HG03097 (cell line): ENCODE data around the gene EP400.

Source experiments
- ATAC-seq: cut with Tn5 transposase; IDR thresholded peaks from one replicate; pipeline ENCODE4 v1.9.1; 2021; ENCODE audit not compliant: unreplicated experiment, low FRiP score

Gene EP400

DNA sequence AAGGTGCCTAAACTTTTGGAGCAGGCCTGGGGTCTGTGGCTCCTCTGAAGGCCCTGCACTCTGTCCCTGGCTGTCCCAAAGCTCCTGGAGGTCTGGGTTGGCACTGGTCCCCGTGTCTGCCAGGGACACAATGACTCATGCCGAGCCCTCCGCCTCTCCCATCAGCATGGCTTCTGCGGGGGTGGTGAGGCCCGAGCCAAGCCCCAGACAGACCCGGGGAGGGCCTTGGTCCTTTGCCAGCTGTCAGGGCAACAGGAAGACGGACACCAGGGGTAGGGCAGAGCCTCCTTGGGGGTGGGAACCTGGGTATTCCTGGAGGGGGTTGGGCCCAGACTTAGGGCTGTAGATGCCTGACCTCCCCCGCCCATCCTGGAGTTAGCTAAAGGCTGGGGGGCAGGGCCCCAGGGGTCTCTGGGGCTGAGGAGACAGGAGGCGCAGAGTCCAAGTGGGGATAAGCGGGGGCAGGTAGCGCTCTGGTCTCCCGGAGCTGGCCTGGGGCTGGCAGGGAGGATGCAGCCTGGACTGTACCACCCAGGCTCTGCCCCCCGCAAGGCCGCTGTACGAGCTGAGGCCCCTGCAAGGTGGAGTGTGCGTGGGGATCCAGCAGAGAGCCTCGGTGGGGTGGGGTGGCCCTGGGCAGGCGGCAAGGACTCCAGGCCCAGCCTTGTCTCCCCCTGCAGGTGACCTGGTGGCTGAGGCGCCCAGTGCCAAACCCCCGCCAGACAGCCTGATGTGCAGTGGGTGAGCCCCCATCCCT is 37.0 kb upstream of the EP400 start:
- no peak for ATAC-seq

DNA sequence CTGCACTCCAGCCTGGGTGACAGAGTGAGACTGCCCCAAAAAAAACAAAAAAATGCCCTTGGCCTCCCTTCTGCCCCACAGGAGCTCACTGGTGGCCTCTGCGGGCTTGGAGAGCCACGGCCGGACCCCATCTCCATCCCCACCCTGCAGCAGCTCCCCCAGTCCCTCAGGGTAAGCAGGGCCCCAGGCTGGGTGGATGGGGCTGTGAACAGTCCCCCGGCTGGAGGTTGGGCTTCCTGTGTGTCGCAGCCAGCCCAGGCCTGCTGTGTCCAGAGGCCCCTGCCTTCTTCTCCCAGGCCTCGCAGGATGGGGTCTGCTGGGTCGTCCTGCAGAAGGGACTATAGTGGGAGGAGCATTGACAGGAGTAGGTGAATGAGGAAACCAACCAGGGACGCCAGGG is 36.1 kb upstream of the EP400 start:
- ATAC-seq: no peak

DNA sequence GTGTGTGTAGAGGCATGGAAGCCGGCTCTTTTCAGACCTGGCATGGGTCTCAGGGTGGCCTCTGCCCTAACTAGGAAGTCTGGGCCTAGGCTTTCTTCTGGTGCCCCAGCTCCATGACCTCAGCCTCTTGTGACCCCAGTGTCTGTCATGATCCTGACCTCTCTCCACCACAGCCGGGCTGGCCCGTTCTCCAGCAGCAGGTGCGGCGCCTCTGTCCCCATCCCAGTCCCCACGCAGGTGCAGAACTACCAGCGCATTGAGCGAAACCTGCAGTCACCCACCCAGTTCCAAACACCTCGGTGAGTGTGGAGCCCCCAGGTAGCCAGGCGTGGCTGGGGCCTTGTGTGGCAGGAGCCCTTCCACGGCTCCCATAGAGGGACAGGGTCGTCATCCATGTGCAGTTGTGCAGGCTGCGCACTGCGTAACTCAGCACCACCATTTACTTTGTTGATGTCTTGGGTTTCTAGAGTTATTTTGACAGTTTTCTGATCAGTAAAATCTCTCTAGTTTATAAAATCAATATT is 35.5 kb upstream of the EP400 start:
- ATAC-seq: no peak

GRCh38 chr12:131915000-131915689 is 34.6 kb upstream of the EP400 start:
- ATAC-seq: no peak

DNA sequence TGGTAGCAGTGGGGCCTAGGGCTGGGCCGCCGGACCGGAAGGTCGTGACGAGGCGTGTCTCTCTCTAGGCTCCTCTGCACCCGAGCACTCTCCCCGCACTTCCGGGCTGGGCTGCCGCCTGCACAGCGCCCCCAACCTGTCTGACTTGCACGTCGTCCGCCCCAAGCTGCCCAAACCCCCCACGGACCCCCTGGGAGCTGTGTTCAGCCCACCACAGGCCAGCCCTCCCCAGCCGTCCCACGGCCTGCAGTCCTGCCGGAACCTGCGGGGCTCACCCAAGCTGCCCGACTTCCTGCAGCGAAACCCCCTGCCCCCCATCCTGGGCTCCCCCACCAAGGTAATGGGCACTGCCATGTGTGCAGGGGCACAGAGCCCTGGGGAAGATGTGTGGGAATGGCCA is 33.9 kb upstream of the EP400 start:
- no peak for ATAC-seq

DNA sequence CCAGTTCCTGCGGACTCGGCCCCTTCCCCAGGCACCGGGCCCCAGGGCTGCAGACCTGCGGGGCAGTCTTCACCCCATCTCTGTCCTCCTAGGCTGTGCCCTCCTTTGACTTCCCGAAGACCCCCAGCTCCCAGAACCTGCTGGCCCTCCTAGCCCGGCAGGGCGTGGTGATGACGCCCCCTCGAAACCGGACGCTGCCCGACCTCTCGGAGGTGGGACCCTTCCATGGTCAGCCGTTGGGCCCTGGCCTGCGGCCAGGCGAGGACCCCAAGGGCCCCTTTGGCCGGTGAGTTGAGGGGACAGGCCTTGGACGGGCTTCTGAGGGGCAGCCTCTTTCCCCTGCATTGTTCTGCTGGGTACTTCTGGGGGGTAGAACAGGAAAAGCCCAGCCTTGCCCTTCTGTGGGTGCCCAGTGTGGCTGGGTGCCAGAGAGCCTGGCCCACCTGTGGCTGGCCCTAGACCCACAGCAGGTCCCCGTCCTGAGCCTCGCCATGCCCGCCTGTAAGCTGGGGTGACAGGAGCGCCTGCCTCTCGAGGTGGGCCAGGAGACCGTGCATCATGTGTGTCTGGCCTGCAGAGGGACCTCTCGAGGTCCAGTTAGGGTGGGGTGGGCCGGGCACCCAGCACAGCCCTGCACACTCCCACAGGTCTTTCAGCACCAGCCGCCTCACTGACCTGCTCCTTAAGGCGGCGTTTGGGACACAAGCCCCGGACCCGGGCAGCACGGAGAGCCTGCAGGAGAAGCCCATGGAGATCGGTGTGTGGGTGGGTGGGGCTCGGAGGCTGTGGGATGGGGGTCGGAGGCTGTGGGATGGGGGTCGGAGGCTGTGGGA is 33.2 kb upstream of the EP400 start:
- no peak for ATAC-seq

GRCh38 chr12:131917139-131917710 is 32.5 kb upstream of the EP400 start:
- no peak for ATAC-seq

DNA sequence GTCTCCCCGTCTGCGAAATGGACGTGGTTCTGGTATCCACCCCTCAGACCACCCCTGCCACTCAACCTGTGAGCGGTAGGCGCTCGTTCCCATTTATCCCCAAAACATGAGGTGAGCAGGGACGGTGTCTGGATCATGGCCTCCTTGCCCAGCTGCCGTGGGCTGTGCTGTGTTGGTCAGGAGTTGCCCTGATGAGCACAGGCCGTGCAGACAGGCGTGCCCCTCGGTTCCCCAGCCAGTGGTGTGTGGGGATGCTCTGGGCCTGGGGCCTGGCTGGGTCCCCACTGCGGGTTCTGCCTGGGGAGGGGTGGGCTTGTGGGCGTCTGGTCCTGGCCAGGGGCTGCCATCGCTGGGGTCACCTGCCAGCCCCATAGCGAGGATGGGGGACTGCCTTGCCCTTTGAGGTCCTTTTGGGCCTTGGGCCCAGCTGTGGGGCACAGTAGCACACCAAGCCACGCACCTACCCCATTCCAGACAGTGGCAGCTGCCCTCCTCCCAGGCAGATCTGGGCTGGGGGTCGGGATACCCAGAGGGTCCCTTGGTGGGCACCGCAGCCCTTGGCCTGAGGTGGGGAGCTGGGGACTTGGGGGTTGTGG is 31.9 kb upstream of the EP400 start:
- ATAC-seq: no peak

- ATAC-seq: no peak
Measured at GRCh38 chr12:131918311-131919050, 31.3 kb upstream of the EP400 start.

DNA sequence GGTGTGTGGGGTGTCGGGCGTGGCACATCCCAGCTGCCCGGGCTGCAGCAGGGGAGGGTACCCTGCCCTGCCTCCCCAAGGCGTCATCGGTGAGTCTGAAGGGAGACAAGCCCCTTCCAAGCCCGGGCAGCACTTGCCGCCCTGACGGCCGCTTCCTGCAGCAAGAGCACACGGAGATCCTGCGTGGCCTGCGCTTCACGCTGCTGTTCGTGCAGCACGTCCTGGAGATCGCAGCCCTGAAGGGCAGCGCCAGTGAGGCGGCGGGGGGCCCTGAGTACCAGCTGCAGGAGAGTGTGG is 30.7 kb upstream of the EP400 start:
- ATAC-seq: no peak

- ATAC-seq: no peak
Measured at GRCh38 chr12:131919366-131920156, 30.2 kb upstream of the EP400 start.

DNA sequence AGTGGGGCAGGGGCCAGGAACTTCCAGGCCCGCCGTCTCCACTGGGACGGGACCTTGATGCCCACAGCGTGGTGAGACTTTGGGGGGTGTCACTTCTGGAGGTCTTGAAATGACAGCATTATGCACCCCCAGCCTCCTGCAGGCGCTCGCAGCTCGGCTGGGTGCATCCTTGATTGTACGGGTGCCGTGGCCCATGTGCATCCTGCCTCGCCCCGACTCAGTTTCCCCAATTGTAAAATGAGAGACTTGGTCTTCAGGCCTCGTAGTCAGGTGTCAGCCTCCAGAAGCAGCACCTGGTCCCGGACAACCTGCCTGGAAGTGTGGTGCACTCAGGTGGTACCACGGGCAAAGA is 29.6 kb upstream of the EP400 start:
- ATAC-seq: no peak

DNA sequence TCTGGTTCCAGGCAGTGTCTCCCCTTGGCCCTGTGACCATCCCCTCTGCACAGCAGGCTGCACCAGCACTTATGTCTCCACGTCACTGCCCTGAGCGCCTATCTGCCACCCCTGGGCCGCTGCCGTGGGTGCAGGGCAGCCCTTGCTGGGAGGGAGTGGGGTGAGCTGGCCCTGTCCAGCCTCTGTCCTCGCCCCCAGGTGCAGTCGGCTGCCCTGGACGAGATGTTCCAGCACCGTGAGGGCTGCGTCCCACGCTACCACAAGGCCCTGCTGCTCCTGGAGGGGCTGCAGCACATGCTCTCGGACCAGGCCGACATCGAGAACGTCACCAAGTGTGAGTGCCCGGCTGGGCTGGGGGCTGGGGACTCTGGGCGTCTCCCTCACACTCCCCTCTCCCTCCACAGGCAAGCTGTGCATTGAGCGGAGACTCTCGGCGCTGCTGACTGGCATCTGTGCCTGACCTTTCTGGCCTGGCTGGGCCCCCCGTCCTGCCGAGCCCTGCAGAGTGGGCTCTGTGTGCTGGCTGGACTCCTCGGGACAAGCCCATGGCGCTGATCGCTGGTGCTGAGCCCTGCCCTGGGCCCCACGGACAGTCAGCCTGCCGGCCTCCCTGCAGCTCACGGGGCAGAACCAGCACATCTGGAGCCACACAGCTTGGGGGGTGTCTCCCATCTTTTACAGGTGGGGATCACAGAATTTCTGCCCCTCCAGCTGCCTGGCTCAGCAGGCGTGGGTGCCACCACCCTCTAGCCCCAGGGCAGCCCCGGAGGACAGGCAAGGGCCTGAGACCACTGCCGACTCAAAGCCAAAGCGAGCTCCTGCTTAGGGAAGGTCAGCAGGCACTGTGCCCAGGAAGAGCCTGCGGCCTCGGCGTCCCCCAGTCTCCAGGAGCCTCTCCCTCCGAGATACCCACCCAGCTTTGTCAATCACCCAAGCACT is 28.6 kb upstream of the EP400 start:
- ATAC-seq: no peak

DNA sequence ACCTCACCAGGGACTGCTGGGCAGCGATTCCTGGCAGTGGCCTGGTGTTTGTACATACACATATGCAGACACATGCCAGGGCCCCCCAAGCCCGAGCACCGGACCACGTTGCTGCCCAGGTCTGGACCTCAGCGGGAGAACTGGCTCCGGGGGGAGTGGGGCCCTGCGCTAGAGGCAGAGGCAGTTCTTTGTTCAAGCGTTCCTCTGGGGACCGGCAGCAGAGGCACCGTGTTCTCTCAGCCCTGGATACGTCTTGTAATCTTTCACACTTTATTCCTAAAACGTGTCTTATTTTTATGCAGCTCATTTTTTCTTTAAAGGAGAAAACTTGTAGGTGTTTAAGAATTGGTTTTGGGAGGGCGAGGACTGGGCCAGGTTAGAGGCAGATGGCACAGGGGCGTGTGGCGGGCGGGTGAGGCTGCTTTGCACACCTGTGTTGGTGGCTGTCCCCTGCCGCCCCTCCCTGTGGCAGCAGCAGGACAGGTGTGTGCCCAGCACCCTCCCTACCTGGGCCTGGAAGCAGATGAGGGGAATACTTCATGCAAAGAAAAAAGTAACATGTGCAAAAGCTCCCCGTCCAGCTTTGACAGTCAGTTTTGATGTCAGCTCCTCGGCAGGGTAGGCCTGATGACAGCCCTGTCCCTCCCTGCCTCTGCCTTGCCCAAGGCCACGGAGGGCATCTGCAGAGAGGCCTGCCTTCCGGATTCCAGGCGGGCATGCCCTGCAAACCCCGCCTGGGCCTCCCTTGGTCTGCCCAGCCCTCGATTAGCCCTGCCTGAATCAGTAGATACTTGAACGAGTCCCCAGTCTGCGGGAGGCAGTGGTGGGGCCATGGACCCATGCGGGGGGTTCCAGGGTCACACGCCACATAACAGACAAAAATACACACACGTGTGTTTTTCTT is 27.6 kb upstream of the EP400 start:
- ATAC-seq: no peak

DNA sequence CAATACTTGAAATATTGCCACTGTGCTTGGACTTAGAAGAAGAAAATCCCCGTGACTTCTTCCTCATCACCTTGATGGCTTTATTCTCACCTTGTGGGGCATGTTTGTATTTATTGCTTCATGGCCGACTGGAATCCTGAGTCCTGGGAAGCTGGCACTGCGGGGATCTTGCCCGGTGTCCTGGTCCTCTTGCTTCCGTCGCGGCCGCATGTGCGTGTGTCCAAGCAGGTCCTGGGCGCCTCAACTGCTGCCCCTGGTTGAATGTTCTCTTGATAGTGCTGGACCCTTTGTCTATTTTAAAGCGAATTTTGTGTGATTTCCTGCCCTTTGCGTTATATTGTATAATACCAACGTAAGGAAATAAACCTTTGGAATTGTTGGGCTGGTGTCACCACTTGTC is 27.0 kb upstream of the EP400 start:
- no peak for ATAC-seq

GRCh38 chr12:131923260-131923659 is 26.5 kb upstream of the EP400 start:
- ATAC-seq: peak; percentile 45
